Stimulated activated CD8-positive, alpha-beta memory T cell treated with anti-CD3 and anti-CD28 coated beads, Interleukin-12 subunit alpha, Interleukin-12 subunit beta, amount 100 ng/mL, for 24 hours (primary cell): ENCODE measurements around the gene DNAJC28.
"Not testable (repeated sequence)": the region's sequence is repeated elsewhere in the genome, so short reads cannot be mapped to it uniquely, and the experiment has no call there.

ENCODE experiments used
- DNase-seq: peaks from one replicate; pipeline ENCODE4 v3.0.0-alpha.2; 2020; ENCODE audit errors: extremely low read depth

The DNAJC28 gene

DNA sequence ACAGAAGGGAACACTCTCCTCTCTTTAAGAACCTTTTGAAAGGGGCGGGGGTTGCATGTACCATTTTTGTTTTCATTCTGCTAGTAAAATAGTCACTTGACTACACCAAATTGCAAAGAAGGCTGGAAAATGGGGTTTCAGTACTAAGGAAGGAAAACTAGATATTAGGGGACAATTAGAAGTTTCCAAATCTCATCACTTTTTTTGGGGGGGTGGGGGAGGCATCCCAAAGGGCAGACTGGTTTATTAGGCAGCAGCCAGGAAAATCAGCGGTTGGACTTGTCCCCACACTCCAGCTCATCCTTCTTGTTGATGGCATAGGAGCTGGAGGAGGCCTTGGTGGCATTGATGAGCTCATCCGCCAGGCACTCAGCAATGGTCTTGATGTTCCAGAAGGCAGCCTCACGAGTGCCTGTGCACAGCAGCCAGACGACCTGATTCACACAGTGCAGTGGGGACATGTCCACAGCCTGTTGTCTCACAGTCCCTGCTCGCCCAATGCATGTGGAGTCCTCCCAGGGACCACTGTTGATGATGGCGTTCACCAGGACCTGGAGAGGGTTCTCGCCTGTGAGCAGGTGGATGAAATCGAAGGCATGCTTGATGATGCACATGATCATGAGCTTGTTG is 10.1 kb downstream of the DNAJC28 start:
- no peak for DNase-seq

DNA sequence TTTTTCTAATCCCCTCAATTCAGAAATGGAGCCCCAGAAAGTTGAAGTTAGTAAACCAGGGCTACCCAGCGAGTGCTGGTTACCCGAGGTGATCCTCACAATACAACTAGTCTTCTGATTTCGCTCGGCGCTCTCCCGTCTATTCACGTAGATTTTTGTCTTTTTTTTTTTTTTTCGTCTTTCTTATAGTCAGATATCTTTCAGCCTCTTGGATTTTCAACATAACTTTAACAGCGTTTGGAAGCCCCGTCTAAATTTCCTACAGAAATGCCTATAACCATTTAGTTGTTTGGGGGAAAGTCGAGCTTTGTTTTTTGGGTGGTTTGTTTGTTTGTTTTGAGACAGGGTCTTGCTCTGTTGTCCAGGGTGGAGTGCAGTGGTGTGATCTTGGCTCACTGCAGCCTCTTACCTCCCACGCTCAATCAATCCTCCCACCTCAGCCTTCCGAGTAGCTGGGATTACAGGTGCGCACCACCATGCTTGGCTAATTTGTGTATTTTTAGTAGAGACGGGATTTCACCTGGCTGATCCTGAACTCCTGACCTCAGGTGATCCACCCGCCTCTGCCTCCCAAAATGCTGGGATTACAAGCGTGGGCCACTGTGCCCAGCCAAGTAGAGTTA is 10.9 kb downstream of the DNAJC28 start:
- no peak for DNase-seq

DNA sequence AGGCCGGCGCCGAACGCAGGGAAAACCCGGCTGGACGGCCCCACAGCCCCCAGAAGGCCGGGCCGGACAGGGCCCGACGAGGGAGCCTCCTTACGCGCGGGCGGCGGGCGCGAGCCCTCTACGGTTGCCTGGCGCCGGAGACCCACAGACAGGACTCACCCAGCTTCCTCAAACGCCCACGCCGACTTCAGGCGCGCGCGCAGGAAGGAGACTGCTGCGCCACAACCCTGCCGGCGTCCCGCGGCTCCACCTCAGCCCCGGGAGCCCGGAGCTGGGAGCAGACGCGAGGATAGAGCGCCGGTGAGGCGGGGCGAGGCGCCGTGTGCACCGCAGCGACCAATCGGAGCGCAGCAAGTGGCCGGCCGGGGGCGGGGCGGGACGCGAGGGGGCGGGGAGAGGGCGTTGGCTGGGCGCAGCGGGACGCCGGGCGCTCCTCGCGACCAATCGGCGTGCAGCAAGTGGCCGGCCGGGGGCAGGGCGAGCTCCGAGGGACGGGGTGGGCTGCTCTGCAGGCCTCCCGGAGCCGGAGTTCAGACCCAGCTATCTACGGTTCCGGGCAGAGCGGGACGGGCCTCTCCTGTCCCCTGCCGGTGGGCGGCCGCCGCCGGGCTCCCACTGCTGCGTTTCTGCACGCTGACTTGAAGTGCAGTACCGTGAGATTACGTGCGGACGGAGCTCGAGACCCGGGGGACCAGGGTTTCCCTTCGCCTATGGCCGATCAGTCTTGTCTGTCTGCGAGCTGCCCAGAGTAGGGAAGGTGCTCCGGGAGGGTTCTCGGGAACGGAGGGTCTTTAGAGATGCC is 11.6 kb downstream of the DNAJC28 start, which contains the start of gene TMEM50B:
Gene TMEM50B (minus strand): TSS at position 296 of the 802 bp plus-strand sequence. CDS start 11,089 bp downstream, outside the sequence.
- DNase-seq: peak; percentile 91

DNA sequence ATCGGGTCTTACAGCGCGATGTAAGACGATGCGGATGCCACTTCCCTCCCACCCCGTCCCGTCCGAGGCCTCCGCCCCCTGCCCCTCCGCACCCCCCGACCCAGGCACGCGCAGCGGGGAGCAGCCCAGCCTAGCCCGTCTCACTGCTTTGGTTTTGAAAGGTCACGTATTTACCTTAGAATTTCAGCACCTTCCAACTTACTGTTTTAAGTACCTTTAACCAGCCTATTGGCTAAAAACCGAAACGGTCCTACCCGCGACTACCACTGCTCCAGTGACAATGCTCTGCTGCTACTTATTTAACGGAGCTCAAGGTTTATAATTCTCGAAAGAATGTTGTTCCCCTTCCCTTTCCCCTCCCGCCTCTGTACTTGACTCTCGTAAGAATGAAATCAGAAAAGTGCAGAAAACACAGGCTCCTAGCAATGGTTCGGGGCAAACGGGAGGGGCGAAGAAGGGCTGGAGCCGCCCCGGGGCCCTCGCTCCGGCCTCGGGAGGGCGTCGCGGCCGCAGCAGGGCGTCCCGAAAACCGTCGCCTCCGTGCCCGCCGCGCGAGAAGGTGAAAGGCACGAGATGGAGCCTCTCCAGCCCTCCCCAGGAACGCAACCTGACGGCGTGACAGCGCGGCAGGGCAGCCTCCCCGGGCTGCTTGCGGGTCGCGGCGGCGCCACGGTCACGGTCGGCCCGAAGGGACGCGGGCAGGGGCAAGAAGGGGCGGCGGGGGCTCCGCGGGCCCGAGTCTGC is 12.4 kb downstream of the DNAJC28 start:
- DNase-seq: no peak

DNA sequence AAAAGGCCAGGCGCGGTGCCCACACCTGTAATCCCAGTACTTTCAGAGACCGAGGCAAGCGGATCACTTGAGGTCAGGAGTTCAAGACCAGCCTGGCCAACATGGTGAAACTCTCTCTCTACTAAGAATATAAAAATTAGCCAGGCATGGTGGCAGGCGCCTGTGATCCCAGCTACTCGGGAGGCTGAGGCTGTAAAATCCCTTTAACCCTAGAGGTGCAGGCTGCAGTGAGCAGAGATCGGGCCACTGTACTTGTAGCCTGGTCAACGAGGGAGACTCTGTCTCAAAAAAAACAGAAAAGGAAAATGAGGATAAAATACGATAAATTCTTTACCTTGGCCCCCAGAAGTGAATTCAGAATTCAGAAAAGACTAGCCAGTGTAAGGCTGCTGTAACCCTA is 13.3 kb downstream of the DNAJC28 start:
- no peak for DNase-seq

DNA sequence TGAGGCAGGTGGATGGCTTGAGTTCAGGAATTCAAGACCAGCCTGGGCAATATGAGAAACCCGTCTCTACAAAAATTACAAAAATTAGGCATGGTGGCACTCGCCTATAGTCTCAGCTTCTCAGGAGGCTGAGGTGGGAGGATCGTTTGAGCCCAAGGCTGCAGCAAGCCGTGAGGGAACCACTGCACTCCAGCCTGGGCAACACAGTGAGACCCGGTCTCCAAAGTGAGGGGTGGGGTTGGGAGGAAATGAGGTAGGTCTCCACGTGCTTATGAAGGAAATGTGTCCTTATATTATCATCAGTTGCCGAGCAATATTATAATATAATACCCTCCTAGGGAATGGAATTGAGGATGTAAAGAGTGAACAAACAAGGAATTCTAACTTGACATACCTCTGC is 14.4 kb downstream of the DNAJC28 start:
- DNase-seq: no peak

DNA sequence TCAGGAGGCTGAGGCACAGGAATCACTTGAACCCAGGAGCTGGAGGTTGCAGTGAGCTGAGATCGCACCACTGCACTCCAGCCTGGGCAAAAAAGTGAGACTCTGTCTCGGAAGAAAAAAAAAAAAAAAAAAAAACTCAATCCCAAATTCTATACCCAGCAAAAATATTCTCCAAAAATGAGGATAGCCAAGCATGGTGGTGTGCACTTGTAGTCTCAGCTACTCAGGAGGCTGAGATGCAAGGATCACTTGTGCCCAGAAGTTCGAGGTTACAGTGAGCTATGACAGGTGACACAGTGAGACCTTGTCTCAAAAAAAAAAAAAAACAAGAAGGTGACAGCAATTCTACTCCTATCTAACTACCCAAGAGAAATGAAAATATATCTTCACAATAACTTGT is 18.2 kb downstream of the DNAJC28 start:
- no peak for DNase-seq

DNA sequence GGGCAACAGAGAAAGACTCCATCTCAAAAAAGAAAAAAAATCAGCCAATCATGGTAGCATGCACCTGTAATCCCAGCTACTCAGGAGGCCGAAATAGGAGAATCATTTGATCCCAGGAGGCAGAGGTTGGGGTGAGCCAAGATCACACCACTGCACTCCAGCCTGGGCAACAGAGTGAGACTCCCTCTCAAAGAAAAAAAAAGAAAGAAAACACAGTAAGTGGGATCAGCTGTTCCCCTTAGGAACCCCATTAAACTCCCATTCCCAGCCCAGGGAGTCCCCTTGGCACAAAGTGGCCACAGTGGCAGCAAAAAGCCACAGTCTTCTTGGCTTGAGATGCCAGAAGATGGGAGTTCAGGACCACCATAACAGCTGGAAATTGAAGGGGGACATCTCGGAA is 20.8 kb downstream of the DNAJC28 start:
- no peak for DNase-seq

DNA sequence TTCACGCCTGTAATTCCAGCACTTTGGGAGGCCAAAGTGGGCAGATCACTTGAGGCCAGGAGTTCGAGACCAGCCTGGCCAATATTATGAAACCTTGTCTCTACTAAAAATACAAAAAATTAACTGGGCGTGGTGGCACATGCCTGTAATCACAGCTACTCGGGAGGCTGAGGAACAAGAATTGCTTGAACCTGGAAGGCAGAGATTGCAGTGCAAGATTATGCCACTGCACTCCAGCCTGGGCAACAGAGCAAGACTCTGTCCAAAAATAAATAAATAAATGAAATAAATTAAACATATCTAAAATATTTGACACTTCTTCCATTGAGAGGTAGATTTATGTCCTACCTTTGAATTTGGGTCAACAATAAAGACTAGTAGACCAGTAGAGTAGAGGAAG is 22.3 kb downstream of the DNAJC28 start:
- DNase-seq: not testable (repeated sequence)

DNA sequence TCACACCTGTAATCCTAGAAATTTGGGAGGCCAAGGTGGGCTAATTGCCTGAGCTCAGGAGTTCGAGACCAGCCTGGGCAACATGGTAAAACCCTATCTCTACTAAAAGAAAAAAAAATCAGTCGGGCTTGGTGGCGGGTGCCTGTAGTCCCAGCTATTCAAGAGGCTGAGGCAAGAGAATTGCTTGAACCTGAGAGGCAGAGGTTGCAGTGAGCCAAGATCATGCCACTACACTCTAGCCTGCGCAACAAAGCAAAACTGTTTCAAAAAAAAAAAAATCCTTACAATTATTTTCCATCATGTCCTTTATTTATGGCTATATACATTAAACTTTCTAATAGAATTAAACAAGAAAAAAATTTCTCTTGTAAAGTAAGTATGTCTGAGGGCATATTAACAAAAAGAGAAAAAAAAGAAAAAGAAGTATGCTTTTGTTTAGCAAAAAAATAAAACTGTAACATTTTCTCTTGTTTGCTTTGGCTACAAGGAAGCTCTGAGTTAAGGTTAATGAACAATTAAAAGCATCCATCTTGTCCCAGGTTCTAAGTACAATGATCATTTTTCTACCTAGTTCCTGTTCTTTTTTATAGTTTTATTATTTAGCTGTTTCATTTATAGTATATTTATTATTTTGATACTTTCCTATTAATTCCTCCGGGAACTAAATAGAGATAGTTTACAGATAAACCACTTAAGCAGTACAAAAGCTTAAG is 29.8 kb downstream of the DNAJC28 start:
- DNase-seq: no peak

DNA sequence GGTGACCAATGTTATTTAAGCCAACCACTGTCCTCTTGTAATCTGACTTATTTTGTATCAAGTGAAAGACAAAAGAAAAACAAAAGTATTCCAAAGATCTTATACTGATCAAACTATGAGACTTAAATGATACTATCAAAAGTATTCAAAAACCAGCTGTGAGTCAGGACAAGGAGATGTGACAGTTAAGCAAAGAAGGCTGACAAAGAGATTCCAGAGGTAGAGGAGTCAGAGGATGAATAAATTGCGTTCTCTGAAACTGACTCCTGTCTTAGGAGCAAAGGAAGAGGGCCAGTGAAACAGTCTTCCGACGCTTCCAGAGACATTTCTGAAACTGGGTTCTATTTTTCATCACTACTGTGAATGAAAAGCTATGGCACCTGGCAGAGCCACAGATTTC is 32.7 kb downstream of the DNAJC28 start:
- DNase-seq: no peak

DNA sequence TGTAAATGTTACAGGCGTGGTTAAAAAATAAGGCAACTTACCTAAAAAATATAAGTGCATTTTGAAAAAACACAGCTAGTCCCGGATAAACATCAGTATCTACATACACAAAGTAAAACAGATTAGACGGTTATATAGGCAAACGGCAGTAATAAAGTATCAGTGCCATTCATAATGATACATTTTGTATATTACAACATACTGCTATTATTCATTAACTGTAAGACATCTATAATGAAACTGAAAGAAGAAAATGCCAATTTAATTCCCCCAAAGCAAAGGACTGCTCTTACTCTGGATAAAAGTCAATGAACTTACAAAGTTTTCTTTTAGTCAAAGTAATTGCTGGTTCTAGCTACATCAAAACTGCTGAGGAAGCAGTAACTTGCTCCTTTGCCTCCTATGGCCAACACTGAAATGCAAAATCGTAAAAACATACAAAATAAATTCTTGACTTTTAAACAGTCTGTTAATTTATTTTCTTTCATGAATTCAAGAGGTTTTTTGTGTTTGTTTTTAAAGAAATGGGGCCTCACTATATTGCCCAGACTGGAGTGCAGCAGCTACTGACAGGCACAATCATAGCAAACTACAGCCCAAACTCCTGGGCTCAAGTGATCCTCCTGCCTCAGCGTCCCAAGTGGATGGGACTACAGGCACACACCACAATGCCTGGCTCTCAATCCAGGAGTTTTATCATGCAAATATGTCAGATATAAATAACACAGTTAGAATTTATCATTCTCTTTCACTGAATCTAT is 35.6 kb downstream of the DNAJC28 start:
- DNase-seq: no peak

DNA sequence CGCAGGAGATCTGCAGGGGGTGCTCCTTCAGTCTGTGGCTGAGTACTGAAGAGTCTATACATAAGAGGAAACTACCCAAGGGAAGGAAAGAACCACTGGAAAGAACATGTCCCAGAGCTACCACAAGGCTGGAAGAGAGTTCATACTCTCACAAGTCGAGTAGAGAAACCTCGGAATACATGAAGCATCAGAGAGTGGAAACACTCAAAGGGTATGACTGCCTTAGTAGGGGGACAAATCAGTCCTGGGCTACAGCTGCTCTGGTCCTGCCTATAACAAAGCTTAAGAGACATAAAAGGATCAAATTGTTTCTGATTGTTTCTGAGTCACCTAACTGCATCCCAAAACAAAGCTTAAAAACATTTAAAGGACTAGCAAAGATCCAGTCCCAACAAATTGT is 39.2 kb downstream of the DNAJC28 start:
- no peak for DNase-seq

DNA sequence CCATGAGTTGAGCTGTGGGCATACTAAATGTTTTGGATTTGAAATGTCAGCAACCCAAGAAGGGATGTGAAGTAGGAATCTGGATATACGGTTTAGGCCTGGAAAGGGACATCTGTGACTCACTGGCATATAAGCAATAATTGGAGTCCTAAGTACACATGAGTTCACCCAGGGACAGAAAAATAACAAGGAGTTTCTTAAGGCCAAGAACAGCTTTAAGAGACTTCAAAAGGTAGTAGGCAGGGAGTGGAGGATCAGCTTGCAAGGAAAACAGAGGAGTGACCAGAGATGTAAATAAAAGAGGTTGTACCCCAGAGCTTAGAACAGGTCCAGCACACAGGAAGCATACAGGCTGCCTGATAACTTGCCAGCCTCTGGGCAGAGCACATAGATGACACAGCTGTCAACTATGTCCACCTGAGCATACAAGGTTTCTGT is 39.9 kb downstream of the DNAJC28 start:
- no peak for DNase-seq

DNA sequence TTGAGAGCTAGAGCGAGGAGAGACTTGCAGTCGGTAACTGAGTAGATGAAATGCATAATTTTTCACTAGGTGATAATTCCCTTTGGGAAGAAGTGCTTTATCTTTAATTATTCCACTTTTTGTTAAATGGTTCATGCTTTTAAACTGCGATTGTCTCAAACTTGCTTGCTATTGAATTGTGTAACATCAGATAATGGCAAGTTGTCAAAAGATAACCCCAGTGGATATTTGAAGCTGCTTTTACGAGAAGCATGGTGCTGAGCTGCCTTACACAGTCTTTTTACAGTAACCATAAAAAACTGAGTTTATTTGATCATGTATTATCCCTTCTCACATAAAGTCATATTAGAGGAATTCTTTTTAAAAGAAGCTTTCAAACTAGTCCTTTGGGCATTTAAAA is 41.9 kb downstream of the DNAJC28 start:
- DNase-seq: no peak

DNA sequence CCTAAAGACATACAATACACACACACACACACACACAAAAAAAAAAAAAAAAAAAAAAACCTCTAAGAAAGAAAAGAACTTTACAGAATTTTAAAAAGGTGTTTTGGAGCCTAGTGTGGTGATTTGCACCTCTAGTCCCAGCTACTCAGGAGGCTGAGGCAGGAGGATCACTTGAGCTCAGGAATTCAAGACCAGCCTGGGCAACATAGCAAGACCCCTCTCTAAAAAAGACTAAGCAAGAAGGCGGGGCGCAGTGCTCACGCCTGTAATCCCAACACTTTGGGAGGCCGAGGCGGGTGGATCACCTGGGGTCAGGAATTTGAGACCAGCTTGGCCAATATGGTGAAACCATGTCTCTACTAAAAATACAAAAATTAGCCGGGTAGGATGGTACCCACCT is 44.9 kb downstream of the DNAJC28 start:
- DNase-seq: not testable (repeated sequence)

DNA sequence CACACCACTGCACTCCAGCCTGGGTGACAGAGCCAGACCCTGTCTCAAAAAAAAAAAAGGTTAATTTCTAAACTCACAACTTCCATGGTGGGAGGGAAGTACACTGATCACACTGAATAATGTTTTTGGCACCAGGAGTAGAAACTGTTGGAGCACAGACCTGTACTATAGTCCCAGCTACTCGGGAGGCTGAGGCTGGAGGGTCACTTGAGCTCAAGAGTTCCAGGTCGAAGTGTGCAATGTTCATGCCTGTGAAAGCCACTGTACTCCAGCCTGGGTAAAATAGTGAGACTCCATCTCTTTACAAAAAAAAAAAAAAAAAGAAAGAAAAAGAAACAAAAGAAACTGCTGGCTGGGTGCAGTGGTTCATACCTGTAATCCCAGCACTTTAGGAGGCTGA is 47.0 kb downstream of the DNAJC28 start:
- DNase-seq: no peak

DNA sequence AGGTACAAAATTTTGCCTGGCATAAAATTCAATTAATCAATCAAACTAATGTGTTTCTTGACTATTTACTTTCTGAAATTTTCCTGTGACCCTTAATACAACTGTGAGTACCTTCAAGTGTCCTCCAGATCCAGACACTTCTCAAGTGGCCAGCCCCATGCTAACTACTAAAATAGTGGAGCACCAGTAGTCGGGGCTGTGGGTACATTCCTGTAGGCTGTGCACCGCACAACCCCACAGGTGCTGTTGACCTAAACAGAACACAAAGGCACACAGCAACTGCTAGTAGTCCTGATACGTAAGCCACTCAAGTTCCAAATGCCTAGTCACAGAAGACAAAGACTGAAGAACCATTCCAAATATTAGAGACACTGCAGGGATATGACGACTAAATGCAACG is 48.3 kb downstream of the DNAJC28 start:
- DNase-seq: no peak

DNA sequence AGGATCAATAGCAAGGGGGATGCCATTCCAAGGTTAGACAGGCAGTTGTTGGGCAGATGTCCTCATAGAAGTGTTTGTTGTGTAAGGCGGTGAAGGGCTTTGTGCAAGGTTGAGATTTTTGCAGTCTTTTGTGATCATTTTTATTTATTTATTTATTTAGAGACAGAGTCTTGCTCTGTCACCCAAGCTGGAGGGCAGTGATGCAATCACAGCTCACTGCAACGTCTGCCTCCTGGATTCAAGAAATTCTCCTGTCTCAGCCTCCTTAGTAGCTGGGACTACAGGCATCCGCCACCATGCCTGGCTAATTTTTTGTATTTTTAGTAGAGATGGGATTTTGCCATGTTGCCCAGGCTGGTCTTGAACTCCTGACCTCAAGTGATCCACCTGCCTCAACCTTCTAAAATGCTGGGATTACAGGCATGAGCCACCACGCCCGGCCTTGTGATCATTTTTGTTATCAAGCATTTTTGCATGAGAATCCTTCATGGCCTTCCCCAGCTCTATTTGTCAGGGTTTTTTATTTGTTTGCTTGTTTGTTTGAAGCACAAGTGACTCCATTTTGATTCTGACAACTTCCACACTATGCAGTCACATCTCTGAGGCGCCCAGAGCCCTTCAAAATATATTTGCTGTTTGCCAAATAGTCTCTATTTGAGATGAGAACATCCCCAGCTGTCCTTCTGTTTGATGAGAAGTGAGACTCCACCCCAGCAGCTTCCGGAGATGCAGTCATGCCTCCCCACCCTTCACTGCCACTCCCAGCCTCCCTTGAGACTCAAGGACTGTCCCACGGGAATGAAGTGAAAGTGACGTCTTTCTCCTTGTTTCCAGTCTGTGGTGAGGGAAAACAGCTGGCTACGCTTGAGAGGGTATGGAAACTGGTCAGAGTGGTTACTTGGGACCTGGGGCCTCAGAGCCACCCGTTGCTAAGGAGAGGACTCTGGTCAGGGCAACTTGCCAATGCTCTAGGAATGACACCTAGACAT is 49.7 kb downstream of the DNAJC28 start:
- DNase-seq: no peak
